B cell (primary cell): ENCODE measurements around the gene DCTN5. TPM values are rescaled to one million over a fixed set of nuclear protein-coding genes. Genes with fewer than 3 reads are reported as not detected.

Experiments used
- ATAC-seq: fragments of 200-7000 bp; cut with Tn5 transposase; one replicate; pipeline ENCODE4 v1.10.0; 2021; ENCODE audit warnings: low read depth, mild to moderate bottlenecking, moderate number of reproducible peaks, moderate library complexity
- CTCF ChIA-PET: fragments of 350-600 bp; sonication (Branson Sonifier 250); formaldehyde crosslinking; loops from one replicate; lab custom pipeline; 2021; ENCODE audit warnings: antibody characterized with exemption, inconsistent platforms; lab: Charles Lee
- POLR2A ChIA-PET: fragments of 350-600 bp; sonication (Branson Sonifier 250); formaldehyde crosslinking; loops from one replicate; lab custom pipeline; 2021; ENCODE audit warnings: antibody characterized with exemption; lab: Charles Lee
- DNase-seq: peaks from one replicate; pipeline ENCODE4 v3.0.0; 2013
- H2AFZ ChIP-seq: 2 replicates; pipeline ENCODE4 v1.6.1; 2012; ENCODE audit warnings: mild to moderate bottlenecking, low read depth, low read length; ENCODE audit not compliant: insufficient read depth, poor library complexity, severe bottlenecking
- H3K27ac ChIP-seq, 2 donors: 1 replicate in 1 of 2; 2 replicates in 1 of 2; pipeline ENCODE4 v1.5.1; 2012 to 2013; ENCODE audit warnings: low read length in 2 of 2, mild to moderate bottlenecking in 2 of 2, moderate library complexity in 1 of 2
- H3K27me3 ChIP-seq, 4 experiments: fragments of 200-600 bp in 1 of 4; sonication (generic) in 1 of 4; replicated peaks in 1 of 4; 1 replicate in 2 of 4; 2 replicates in 2 of 4; pipeline versions ENCODE4 v1.6.1 to v1.7.0; 2013 to 2016; ENCODE audit warnings: low read length in 3 of 4, mild to moderate bottlenecking in 2 of 4, mixed read lengths in 1 of 4, moderate library complexity in 1 of 4; ENCODE audit not compliant: insufficient read depth in 4 of 4, control insufficient read depth in 3 of 4; ENCODE audit errors: control extremely low read depth in 1 of 4
- H3K36me3 ChIP-seq, 2 experiments: replicated peaks in 1 of 2; 1 replicate in 1 of 2; 2 replicates in 1 of 2; pipeline versions ENCODE4 v1.6.1 to v1.7.1; 2013; ENCODE audit warnings: low read length in 1 of 2; ENCODE audit not compliant: insufficient read depth in 2 of 2, control insufficient read depth in 1 of 2; ENCODE audit errors: control extremely low read depth in 1 of 2, extremely low read depth in 1 of 2
- H3K4me1 ChIP-seq, 2 donors: fragments of 200-600 bp in 1 of 2; sonication (generic) in 1 of 2; 1 replicate in 1 of 2; 2 replicates in 1 of 2; pipeline versions ENCODE4 v1.5.1 to v1.6.1; 2013 to 2017; ENCODE audit warnings: low read length in 2 of 2; ENCODE audit not compliant: control insufficient read depth in 2 of 2, insufficient read depth in 2 of 2
- H3K4me2 ChIP-seq: replicated peaks from 2 replicates; pipeline ENCODE3; 2012; ENCODE audit warnings: mild to moderate bottlenecking, low read depth, low read length; ENCODE audit not compliant: poor library complexity, severe bottlenecking
- H3K4me3 ChIP-seq, 5 experiments: fragments of 200-600 bp in 1 of 5; sonication (generic) in 1 of 5; 1 replicate in 3 of 5; 2 replicates in 2 of 5; pipeline versions ENCODE4 v1.5.1 to v1.7.0; 2011 to 2016; ENCODE audit warnings: low read length in 4 of 5, mild to moderate bottlenecking in 4 of 5, low read depth in 2 of 5, control low read depth in 1 of 5, moderate library complexity in 1 of 5; ENCODE audit not compliant: insufficient read depth in 1 of 5; ENCODE audit errors: control extremely low read depth in 1 of 5, extremely low read depth in 1 of 5
- H3K79me2 ChIP-seq: fragments of 200-600 bp; sonication (generic); one replicate; pipeline ENCODE4 v1.6.0; 2016; ENCODE audit warnings: low read length; ENCODE audit not compliant: control insufficient read depth, insufficient read depth
- H3K9ac ChIP-seq: fragments of 200-600 bp; sonication (generic); 2 replicates; pipeline ENCODE4 v1.6.1; 2017; ENCODE audit warnings: mild to moderate bottlenecking, low read length, moderate library complexity
- H3K9me3 ChIP-seq, 3 donors: one replicate each; pipeline versions ENCODE4 v1.6.1 to v1.7.1; 2013; ENCODE audit warnings: low read length in 2 of 3; ENCODE audit not compliant: control insufficient read depth in 2 of 3, insufficient read depth in 1 of 3; ENCODE audit errors: control extremely low read depth in 1 of 3
- H4K20me1 ChIP-seq: 2 replicates; pipeline ENCODE4 v1.6.0; 2012; ENCODE audit warnings: mild to moderate bottlenecking, low read length; ENCODE audit not compliant: insufficient read depth, control insufficient read depth, poor library complexity, severe bottlenecking
- H3K27ac Mint-ChIP-seq: one replicate; pipeline ENCODE4 v1.8.0; 2021; ENCODE audit warnings: mixed read lengths
- H3K27me3 Mint-ChIP-seq: one replicate; pipeline ENCODE4 v1.8.0; 2021; ENCODE audit warnings: mixed read lengths
- H3K4me1 Mint-ChIP-seq: one replicate; pipeline ENCODE4 v1.8.0; 2021; ENCODE audit warnings: mixed read lengths
- H3K4me3 Mint-ChIP-seq: one replicate; pipeline ENCODE4 v1.8.0; 2021; ENCODE audit warnings: mixed read lengths
- H3K9me3 Mint-ChIP-seq: one replicate; pipeline ENCODE4 v1.8.0; 2022; ENCODE audit warnings: mixed read lengths; ENCODE audit not compliant: insufficient read depth
- CTCF ChIP-seq: fragments of 200-600 bp; IDR thresholded peaks from one replicate; pipeline ENCODE4 v1.8.0; 2022; ENCODE audit warnings: antibody characterized with exemption, mild to moderate bottlenecking
- EZH2 ChIP-seq: IDR thresholded peaks from 2 replicates; pipeline ENCODE4 v1.6.1; 2012; ENCODE audit warnings: borderline replicate concordance, low read depth, mild to moderate bottlenecking, moderate library complexity, low read length; ENCODE audit not compliant: insufficient read depth, poor library complexity, severe bottlenecking
- WGBS: methylation state at CpG from one replicate; pipeline ENCODE4 v1.1.5; 2013; ENCODE audit warnings: missing lambda C conversion rate; ENCODE audit not compliant: insufficient coverage; 5-methylcytosine and 5-hydroxymethylcytosine counted together
- intact Hi-C: fragments of 100-400 bp; cut with micrococcal nuclease; formaldehyde crosslinking; loops from one replicate; pipeline ENCODE4 v1.10.0; 2022
- polyA plus RNA-seq: library from polyadenylated mRNA; depleted of rRNA; stranded (reverse); fragments of >200 nt; gene quantifications from 2 replicates; pipeline ENCODE4 v1.2.3, GENCODE V29; 2012
- total RNA-seq, 2 donors: library from RNA; stranded (reverse); fragments of 120-200 nt in 1 of 2; gene quantifications; 1 replicate in 1 of 2; 2 replicates in 1 of 2; pipeline versions ENCODE4 v1.2.3 to v1.2.4, GENCODE V29; 2013 to 2022

The DCTN5 gene
- total and polyA plus RNA-seq, 2 donors (not counting 1 experiment from before 2014, with no cell fraction given): 22.4 to 58.3 TPM

- Mint-ChIP-seq H3K4me1 (peaks cover 17% of the 10 kb centered on the region), H3K27me3 (no peaks in the 10 kb centered on the region), H3K4me3 (peak overlapping the region; percentile 90), H3K9me3 (no peaks in the 10 kb centered on the region), H3K27ac (no peak overlapping the region)
- Histone ChIP-seq H3K9me3 (no peaks in the 10 kb centered on the region), H3K36me3 (peaks cover 0 to 2% of the 10 kb centered on the region in 2 experiments), H3K27me3 (peaks cover 0 to 13% (median 3%) of the 10 kb centered on the region in 4 experiments), H3K4me3 (peak overlapping the region; percentile 24 to 73 (median 64)), H4K20me1 (no peaks in the 10 kb centered on the region), H3K27ac (no peak overlapping the region), H3K4me1 (peaks cover 12 to 15% of the 10 kb centered on the region in 2 donors), H3K79me2 (peaks cover 19% of the 10 kb centered on the region), H2AFZ (peak overlapping the region; percentile 77), H3K4me2 (peak overlapping the region; percentile 97), H3K9ac (peak overlapping the region; percentile 79)
- intact Hi-C loops: no loop called here
- ATAC-seq (no peak), DNase-seq (peak; percentile 31)
- POLR2A ChIA-PET: interaction anchor here (0.5 kb wide), 1 partner anchor 502 kb away, joined by 3 read pairs; no protein-coding TSS in a partner anchor
- WGBS: 10% methylated on average over 22 of the region's 24 CpGs
- CTCF ChIA-PET: interaction anchor here (1.2 to 2.7 kb wide), 2 partner anchors 10 to 48 kb away, joined by 3 to 9 read pairs; no protein-coding TSS in a partner anchor
- TF ChIP-seq EZH2 (no peak), CTCF (no peak)
Measured at GRCh38 chr16:23679274-23679985, 38.2 kb downstream of the DCTN5 start.

DNA sequence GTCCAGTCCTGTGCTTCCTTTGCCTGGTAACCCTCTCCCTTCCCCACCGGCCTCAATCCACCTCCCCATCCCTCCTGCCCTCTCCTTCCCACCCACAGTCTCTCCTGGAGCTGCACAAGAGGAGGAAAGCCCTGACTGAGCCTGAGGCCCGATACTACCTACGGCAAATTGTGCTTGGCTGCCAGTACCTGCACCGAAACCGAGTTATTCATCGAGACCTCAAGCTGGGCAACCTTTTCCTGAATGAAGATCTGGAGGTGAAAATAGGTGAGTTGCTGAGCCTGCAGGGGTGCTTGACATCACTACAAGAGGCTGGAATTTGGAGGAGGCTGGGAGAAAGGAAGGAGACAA, 38.7 kb downstream of the DCTN5 start:
- POLR2A ChIA-PET: no interaction called here

More for the DNA sequence above, 38.7 kb downstream of the DCTN5 start:
- H3K9me3 ChIP-seq: no peaks in the 10 kb centered on the region
- no peak overlapping the region for H2AFZ ChIP-seq
- no peaks in the 10 kb centered on the region for H3K9me3 Mint-ChIP-seq
- TF ChIP-seq CTCF (no peak), EZH2 (no peak)
- peaks cover 0 to 2% of the 10 kb centered on the region in 2 experiments for H3K36me3 ChIP-seq
- peaks cover 0 to 13% (median 3%) of the 10 kb centered on the region in 4 experiments for H3K27me3 ChIP-seq
- CTCF ChIA-PET: interaction anchor here (2.7 kb wide), 1 partner anchor 47 kb away, joined by 9 read pairs; no protein-coding TSS in a partner anchor
- peaks cover 12 to 15% of the 10 kb centered on the region in 2 donors for H3K4me1 ChIP-seq
- H4K20me1 ChIP-seq: no peaks in the 10 kb centered on the region
- no peak for ATAC-seq
- no peak overlapping the region for H3K4me2 ChIP-seq
- peaks cover 19% of the 10 kb centered on the region for H3K79me2 ChIP-seq
- peaks cover 17% of the 10 kb centered on the region for H3K4me1 Mint-ChIP-seq
- H3K4me3 ChIP-seq: no peak overlapping the region
- no peak overlapping the region for H3K27ac ChIP-seq
- H3K27me3 Mint-ChIP-seq: no peaks in the 10 kb centered on the region
- no peak overlapping the region for H3K9ac ChIP-seq
- no peak for DNase-seq
- no peak overlapping the region for H3K4me3 Mint-ChIP-seq
- 62% methylated on average over 5 of the region's 6 CpGs for WGBS
- no peak overlapping the region for H3K27ac Mint-ChIP-seq
- intact Hi-C loops: no loop called here
